ENCODE results near the gene VIL1.

The VIL1 gene

DNA sequence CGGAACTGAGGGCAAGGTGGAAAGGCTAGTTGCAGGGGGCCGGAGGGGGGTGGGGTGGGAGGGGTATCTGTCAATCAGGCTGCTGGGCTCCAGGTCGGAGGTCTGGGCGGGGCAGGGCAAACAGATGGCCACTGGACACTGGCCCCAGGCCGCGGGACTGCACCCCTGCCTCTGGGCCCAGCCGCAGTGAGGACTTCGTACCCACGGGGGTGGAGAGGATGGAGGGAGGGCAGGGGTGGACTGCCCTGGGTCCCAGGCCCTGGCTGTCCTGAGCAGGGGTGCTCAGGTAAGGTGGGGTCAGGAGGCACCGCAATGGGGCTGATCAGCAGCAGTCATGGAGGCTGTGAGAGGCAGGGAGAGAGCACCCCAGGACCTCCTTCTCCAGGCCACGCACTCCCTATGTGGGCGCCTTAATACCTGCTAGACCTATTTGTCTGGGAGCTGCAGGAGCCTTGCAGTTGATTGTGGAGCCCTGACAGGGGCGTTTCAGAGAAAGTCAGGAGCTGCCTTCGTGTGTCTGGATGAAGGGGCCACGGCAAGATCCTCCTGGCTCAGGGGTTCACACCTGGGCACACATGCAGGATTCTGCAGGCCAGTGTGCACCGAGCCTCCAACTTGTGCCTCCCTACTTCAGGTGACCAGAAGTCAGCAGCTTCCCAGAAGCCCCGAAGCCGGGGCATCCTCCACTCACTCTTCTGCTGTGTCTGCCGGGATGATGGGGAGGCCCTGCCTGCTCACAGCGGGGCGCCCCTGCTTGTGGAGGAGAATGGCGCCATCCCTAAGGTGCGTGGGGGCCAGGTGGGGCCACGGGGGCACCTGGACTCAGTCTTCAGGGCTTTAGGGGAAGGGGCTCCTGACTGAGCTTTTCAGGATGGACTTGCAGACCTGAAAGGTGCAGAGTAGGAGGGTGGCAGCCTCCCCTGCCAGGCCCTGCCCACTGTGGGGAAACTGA lies 17.7 kb upstream of the VIL1 start:
- Histone ChIP-seq H3K36me3 (ENCODE audit: control insufficient read depth in 2 of 2, insufficient read depth in 1 of 2, low read length in 2 of 2) (peaks cover 0 to 41% of the 10 kb centered on the region in 2 experiments; a peak in 1 of 3 replicates), H3K27ac (ENCODE audit: extremely low read depth, low read depth, low read length) (peak overlapping the region; percentile 84; the same call in 1 of the 2 replicates), H3K9me3 (ENCODE audit: control insufficient read depth, insufficient read depth, low read depth, low read length) (no peaks in the 10 kb centered on the region), H3K4me1 (ENCODE audit: control insufficient read depth, insufficient read depth, low read length) (peaks cover 20% of the 10 kb centered on the region), H3K4me3 (ENCODE audit: low read depth, low read length) (peak overlapping the region; percentile 80)
- TF ChIP-seq KLF9 (tag by site-specific recombination; IDR thresholded peaks at IDR 0.05; ENCODE audit: low read depth) (no peak), ZNF707 (tag by site-specific recombination; IDR thresholded peaks at IDR 0.05) (no peak), ZNF610 (tag by site-specific recombination; IDR thresholded peaks at IDR 0.05; ENCODE audit: borderline replicate concordance) (no peak), SCRT2 (tag by site-specific recombination; IDR thresholded peaks at IDR 0.05) (no peak), ZSCAN16 (tag by site-specific recombination; IDR thresholded peaks at IDR 0.05) (no peak), ZBTB7A (tag by site-specific recombination; IDR thresholded peaks at IDR 0.05; ENCODE audit: low read depth) (no peak), ZNF341 (tag by site-specific recombination; IDR thresholded peaks at IDR 0.05; ENCODE audit: low read depth) (no peak), ZNF175 (tag by site-specific recombination; IDR thresholded peaks at IDR 0.05) (no peak), ZNF600 (tag by site-specific recombination; IDR thresholded peaks at IDR 0.05) (no peak; the same call in 1 of the 2 replicates), ZNF112 (tag by site-specific recombination; IDR thresholded peaks at IDR 0.05) (no peak), ZBTB1 (tag by site-specific recombination; IDR thresholded peaks at IDR 0.05) (no peak), SALL2 (tag by site-specific recombination; IDR thresholded peaks at IDR 0.05; ENCODE audit: borderline replicate concordance) (no peak), KLF16 (tag by site-specific recombination; IDR thresholded peaks at IDR 0.05) (no peak), ZNF473 (tag by site-specific recombination; IDR thresholded peaks at IDR 0.05) (no peak), ZNF146 (tag by site-specific recombination; IDR thresholded peaks at IDR 0.05) (no peak)
- TF ChIP-seq, protein P1, sequence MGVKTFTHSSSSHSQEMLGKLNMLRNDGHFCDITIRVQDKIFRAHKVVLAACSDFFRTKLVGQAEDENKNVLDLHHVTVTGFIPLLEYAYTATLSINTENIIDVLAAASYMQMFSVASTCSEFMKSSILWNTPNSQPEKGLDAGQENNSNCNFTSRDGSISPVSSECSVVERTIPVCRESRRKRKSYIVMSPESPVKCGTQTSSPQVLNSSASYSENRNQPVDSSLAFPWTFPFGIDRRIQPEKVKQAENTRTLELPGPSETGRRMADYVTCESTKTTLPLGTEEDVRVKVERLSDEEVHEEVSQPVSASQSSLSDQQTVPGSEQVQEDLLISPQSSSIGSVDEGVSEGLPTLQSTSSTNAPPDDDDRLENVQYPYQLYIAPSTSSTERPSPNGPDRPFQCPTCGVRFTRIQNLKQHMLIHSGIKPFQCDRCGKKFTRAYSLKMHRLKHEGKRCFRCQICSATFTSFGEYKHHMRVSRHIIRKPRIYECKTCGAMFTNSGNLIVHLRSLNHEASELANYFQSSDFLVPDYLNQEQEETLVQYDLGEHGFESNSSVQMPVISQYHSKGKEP (tag by site-specific recombination; IDR thresholded peaks at IDR 0.05) = no peak
- TF ChIP-seq, protein P2, sequence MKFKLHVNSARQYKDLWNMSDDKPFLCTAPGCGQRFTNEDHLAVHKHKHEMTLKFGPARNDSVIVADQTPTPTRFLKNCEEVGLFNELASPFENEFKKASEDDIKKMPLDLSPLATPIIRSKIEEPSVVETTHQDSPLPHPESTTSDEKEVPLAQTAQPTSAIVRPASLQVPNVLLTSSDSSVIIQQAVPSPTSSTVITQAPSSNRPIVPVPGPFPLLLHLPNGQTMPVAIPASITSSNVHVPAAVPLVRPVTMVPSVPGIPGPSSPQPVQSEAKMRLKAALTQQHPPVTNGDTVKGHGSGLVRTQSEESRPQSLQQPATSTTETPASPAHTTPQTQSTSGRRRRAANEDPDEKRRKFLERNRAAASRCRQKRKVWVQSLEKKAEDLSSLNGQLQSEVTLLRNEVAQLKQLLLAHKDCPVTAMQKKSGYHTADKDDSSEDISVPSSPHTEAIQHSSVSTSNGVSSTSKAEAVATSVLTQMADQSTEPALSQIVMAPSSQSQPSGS (tag by site-specific recombination; IDR thresholded peaks at IDR 0.05; ENCODE audit: low read depth) = no peak
- TF ChIP-seq, protein P3, sequence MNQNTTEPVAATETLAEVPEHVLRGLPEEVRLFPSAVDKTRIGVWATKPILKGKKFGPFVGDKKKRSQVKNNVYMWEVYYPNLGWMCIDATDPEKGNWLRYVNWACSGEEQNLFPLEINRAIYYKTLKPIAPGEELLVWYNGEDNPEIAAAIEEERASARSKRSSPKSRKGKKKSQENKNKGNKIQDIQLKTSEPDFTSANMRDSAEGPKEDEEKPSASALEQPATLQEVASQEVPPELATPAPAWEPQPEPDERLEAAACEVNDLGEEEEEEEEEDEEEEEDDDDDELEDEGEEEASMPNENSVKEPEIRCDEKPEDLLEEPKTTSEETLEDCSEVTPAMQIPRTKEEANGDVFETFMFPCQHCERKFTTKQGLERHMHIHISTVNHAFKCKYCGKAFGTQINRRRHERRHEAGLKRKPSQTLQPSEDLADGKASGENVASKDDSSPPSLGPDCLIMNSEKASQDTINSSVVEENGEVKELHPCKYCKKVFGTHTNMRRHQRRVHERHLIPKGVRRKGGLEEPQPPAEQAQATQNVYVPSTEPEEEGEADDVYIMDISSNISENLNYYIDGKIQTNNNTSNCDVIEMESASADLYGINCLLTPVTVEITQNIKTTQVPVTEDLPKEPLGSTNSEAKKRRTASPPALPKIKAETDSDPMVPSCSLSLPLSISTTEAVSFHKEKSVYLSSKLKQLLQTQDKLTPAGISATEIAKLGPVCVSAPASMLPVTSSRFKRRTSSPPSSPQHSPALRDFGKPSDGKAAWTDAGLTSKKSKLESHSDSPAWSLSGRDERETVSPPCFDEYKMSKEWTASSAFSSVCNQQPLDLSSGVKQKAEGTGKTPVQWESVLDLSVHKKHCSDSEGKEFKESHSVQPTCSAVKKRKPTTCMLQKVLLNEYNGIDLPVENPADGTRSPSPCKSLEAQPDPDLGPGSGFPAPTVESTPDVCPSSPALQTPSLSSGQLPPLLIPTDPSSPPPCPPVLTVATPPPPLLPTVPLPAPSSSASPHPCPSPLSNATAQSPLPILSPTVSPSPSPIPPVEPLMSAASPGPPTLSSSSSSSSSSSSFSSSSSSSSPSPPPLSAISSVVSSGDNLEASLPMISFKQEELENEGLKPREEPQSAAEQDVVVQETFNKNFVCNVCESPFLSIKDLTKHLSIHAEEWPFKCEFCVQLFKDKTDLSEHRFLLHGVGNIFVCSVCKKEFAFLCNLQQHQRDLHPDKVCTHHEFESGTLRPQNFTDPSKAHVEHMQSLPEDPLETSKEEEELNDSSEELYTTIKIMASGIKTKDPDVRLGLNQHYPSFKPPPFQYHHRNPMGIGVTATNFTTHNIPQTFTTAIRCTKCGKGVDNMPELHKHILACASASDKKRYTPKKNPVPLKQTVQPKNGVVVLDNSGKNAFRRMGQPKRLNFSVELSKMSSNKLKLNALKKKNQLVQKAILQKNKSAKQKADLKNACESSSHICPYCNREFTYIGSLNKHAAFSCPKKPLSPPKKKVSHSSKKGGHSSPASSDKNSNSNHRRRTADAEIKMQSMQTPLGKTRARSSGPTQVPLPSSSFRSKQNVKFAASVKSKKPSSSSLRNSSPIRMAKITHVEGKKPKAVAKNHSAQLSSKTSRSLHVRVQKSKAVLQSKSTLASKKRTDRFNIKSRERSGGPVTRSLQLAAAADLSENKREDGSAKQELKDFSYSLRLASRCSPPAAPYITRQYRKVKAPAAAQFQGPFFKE (tag by site-specific recombination; IDR thresholded peaks at IDR 0.05; ENCODE audit: borderline replicate concordance) = no peak
- ChIA-PET CTCF (no interaction called here), POLR2A (interaction anchor here (0.5 to 1.4 kb wide), 8 partner anchors 11 to 258 kb away, joined by 3 to 10 read pairs (median 4); partner anchors contain the start of genes AAMP, BCS1L, PNKD and ZNF142)
